ENCODE data around the gene RIN3. TPM values are rescaled to one million over a fixed set of nuclear protein-coding genes. Genes with fewer than 3 reads are reported as not detected.

The RIN3 gene
- total RNA-seq, 1 experiment from 2014 or later, result 1.5 TPM

DNA sequence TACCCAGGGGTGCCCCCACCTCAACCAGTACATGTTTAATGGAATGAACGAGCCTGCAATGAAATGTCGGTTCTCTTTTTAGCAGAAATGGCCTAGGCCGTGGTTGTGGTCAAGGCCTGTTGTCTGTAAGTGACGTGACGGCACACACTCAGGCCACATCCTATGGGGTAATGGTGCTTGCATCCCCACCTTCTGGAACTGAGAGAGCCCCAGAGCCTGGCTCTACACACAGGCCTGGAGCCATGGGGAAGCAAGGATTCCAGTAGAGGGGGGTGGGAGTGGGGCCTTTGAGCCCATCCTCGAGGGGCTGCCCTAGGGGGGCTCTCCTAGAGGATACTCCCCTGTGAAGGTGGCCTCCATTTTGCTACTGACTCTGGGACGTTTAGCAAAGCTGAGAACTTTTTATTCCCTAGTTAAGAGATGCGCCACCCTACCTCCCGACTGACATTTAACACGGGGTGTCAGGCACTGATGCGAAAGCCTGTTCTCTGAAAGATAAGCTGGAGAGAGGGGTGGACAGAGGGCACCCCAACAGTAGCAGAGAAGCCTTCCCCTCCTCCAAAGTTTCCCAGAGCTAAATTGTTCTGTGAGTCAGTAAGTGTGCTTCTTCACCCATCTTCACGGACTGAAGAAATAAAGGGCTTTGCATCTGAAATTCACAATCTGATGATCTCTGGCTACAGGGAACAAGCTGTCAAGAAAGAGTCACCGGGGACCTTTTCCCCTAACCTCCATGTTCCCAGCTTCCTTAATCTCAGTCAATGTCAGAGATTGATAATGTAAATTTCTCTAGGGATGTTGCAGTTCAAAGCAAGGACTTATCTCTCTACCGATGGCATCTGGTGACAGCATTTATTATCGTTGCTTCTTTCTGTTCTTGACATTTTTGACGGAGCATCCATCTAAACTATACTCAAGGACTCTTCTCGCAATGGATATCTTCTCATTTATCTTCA is 6.8 kb downstream of the RIN3 start:
- Histone ChIP-seq H3T11ph (ENCODE audit: low read length) (no peak overlapping the region), H3K79me1 (ENCODE audit: insufficient read depth, low read depth, low read length, poor library complexity, severe bottlenecking) (no peaks in the 10 kb centered on the region), H3K4me1 (ENCODE audit: insufficient read depth, low read length) (no peaks in the 10 kb centered on the region), H4K91ac (ENCODE audit: insufficient read length, low read depth, low read length) (no peak overlapping the region), H3K56ac (ENCODE audit: insufficient read length, low read depth, low read length) (no peak overlapping the region), H2BK15ac (ENCODE audit: low read depth, low read length) (no peak overlapping the region), H3K27me3 (ENCODE audit: insufficient read depth, low read length) (no peaks in the 10 kb centered on the region; the same call in 1 of the 2 replicates), H2AK5ac (ENCODE audit: insufficient read length, low read length) (no peak overlapping the region), H3K79me2 (ENCODE audit: insufficient read depth, low read length) (no peaks in the 10 kb centered on the region), H3K18ac (ENCODE audit: insufficient read length, low read depth, low read length) (no peak overlapping the region), H4K5ac (ENCODE audit: insufficient read length, low read depth, low read length) (no peak overlapping the region), H3K23ac (ENCODE audit: insufficient read length, low read depth, low read length) (no peak overlapping the region), H2BK20ac (ENCODE audit: low read depth, low read length, poor library complexity, severe bottlenecking) (no peak overlapping the region), H3K14ac (ENCODE audit: insufficient read depth, low read length) (no peak overlapping the region), H4K20me1 (ENCODE audit: control insufficient read depth, insufficient read depth, insufficient read length) (no peaks in the 10 kb centered on the region), H2AFZ (ENCODE audit: low read length) (no peak overlapping the region), H4K8ac (replicated peaks; ENCODE audit: insufficient read length, low read depth, low read length) (no peak overlapping the region), H2BK120ac (ENCODE audit: low read depth, low read length, poor library complexity, severe bottlenecking) (no peak overlapping the region), H3K27ac (ENCODE audit: insufficient read length, low read depth, low read length) (no peak overlapping the region), H3K4me2 (ENCODE audit: insufficient read depth, insufficient read length, low read length) (no peak overlapping the region), H3K9ac (ENCODE audit: extremely low read depth, insufficient read length, low read length) (no peak overlapping the region), H3K23me2 (ENCODE audit: insufficient read length, low read depth, low read length, poor library complexity, severe bottlenecking) (no peaks in the 10 kb centered on the region), H3K4ac (ENCODE audit: low read depth, low read length) (no peak overlapping the region), H3K9me3 (ENCODE audit: control insufficient read depth, low read depth, low read length) (no peaks in the 10 kb centered on the region), H2BK12ac (ENCODE audit: insufficient read length, low read depth, low read length) (no peak overlapping the region), H2BK5ac (ENCODE audit: insufficient read length, low read length) (no peak overlapping the region)
- no peak overlapping the region for H3K27ac Mint-ChIP-seq
- DNase-seq, result no peak
- H3K27me3 Mint-ChIP-seq (ENCODE audit: low read depth), result peaks cover 26% of the 10 kb centered on the region
- no peak overlapping the region for H3K4me3 Mint-ChIP-seq
- H3K9me3 Mint-ChIP-seq, result no peaks in the 10 kb centered on the region
- TF ChIP-seq, protein P1, sequence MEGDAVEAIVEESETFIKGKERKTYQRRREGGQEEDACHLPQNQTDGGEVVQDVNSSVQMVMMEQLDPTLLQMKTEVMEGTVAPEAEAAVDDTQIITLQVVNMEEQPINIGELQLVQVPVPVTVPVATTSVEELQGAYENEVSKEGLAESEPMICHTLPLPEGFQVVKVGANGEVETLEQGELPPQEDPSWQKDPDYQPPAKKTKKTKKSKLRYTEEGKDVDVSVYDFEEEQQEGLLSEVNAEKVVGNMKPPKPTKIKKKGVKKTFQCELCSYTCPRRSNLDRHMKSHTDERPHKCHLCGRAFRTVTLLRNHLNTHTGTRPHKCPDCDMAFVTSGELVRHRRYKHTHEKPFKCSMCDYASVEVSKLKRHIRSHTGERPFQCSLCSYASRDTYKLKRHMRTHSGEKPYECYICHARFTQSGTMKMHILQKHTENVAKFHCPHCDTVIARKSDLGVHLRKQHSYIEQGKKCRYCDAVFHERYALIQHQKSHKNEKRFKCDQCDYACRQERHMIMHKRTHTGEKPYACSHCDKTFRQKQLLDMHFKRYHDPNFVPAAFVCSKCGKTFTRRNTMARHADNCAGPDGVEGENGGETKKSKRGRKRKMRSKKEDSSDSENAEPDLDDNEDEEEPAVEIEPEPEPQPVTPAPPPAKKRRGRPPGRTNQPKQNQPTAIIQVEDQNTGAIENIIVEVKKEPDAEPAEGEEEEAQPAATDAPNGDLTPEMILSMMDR (conservative IDR thresholded peaks at IDR 0.05), result no peak
- H3K36me3 Mint-ChIP-seq (ENCODE audit: insufficient read depth in 1 of 3, low read depth in 3 of 3), result no peaks in the 10 kb centered on the region
- no CpG with 5 or more reads among the region's 17 CpGs for WGBS (ENCODE audit: extremely low coverage, insufficient read length, low lambda C conversion rate)
- H3K4me1 Mint-ChIP-seq, result peaks cover 0 to 4% of the 10 kb centered on the region in 2 experiments; a peak in 3 of 4 replicates
